GM18861 (cell line): ENCODE measurements around the gene SERPINA3.

ENCODE experiments used
- ATAC-seq: cut with Tn5 transposase; IDR thresholded peaks from one replicate; pipeline ENCODE4 v1.9.1; 2021; ENCODE audit not compliant: unreplicated experiment

The SERPINA3 gene

DNA sequence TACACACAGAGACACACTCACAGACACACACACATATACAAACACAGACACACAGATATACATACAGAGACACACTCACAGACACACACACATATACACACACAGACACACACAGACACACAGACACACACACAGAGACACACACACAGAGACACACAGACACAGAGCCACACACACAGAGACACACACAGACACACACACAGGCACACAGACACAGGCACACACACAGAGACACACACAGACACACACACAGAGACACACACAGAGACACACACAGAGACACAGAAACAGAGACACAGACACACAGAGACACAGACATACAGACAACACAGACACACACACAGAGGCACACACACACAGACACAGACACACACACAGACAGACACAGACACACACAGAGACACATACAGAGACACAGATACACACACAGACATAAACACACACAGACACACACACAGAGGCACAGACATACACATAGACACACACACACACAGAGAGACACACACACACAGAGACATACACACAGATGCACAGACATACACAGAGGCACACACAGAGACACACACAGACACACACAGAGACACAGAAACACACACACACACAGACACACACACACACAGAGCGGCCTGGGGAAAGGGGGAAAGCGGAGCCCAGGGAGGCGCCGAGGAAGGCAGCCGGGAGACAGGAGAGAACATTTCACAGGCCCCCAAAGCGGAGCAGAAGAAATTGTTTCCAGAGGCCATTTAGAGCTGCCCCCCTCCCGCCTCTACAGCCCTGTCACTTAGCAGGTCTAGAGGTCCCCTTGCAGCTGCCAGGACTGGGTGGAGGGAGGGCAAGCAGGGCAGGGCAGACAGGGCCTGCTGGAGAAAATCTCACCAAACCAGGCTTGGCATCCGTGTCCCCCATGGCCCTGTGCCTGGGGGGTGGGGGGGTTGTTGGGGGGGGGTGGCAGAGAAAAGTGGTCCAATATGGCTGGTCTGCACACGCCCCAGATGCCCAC lies 38.9 kb downstream of the SERPINA3 start:
- ATAC-seq: no peak

- no peak for ATAC-seq
These were observed 41.1 kb downstream of the SERPINA3 start for GRCh38 chr14:94653321-94653720.

DNA sequence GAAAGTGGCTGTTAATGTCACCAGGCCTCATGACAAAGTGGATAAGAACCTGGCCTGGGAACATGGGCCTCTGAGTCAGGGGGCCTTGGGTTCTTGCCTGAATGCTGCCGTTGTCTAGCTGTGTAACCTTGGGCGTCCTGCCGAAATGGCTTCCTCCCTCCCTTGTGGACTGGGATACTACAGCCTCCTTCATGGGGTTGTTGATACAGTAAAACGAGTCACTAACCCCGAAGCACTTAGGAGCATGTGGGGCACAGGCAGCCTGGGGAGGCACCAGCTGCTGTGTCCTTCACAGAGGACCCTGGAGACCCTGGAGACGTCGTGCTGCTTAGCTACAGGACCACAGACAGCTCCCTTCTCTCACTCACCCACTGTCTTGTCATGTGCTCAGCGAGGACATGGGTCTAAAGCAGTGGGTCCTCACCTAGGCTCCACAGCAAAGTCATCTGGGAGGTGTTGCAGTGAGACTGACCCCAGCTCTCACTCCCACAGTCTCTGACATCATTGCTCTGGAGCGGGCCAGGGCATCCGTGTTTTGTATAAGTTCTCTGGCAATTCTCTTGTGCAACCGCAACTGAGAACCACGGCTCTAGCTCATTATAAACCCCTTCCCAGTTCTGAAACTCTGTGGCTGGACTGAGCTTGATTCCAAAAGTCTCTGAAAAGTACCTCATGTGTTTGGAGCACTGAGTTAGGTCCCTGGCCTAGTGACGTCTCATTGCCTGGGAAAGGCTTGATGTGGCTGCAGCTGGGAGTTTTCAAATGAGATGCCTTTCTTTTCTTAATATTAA lies 42.1 kb downstream of the SERPINA3 start:
- ATAC-seq: no peak

GRCh38 chr14:94655169-94655710 lies 43.0 kb downstream of the SERPINA3 start:
- ATAC-seq: no peak

GRCh38 chr14:94656043-94656442 lies 43.9 kb downstream of the SERPINA3 start:
- ATAC-seq: no peak

DNA sequence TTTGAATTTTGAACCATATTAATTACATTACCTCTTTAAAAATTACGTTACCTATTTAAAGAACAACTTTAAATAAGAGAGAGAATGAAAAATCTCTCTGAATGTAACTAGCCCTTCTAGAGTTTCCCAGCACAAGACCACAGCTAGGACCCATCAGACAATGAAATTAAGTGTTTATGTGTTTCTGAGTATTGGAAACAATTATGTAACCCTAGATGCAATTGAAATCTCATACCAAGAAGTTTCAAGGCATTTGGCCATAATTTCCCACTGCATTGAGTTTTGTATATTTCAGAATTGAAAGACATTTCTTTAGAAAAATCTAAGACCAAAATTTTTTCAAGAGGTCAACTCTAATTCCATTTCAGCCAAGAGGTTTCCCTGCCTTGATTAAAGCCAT lies 47.1 kb downstream of the SERPINA3 start:
- no peak for ATAC-seq

DNA sequence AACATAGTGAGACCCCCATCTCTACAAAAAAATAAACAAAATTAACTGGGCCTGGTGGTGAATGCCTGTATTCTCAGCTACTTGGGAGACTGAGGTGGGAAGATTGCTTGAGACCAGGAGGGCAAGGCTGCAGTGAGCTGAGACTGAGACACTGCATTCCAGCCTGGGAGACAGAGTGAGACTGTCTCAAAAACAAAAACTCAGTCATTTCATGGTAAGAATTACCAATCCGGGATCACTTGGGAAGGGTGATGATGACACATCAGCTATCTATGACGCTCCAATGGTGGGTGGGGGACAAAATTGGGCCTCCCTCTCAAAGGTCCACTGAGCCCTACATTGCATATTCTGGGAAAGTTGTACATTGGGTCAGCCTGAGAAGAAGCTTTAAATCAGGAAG lies 47.7 kb downstream of the SERPINA3 start:
- no peak for ATAC-seq

DNA sequence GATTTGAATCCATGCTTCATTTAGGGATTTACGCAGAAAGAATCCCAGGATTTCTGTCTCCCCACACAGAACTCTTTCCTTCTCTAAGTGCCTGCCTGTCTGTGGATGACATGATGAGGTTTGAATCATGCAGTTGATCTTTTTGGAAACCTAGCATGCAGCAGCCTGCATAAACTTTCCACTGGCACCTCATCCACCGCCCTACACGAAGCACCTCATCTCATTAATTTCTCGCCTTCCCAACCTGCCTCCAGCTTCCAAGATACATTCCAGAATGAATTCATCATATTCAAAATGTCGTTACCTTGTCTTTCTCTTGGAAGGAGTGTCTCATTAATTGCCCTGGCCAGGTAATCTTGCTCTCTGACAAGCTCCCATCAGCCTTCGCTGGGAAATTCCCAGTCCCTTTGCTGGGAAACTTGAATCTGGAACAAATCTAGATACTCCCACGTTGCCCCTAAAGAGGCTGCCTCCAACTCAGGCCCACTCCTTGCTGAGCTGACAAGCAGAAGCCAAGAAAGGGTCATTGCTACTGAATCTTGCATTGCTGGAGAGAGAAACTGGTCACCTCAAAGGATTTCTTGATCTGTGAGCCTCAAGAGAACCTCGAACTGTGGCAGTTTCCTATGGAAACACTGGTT lies 48.2 kb downstream of the SERPINA3 start:
- no peak for ATAC-seq

- ATAC-seq: no peak
These were observed 51.3 kb downstream of the SERPINA3 start for GRCh38 chr14:94663538-94663937.

- no peak for ATAC-seq
These were observed 51.9 kb downstream of the SERPINA3 start for GRCh38 chr14:94663965-94664704.

GRCh38 chr14:94665121-94665520 lies 52.9 kb downstream of the SERPINA3 start:
- no peak for ATAC-seq

GRCh38 chr14:94665544-94665943 lies 53.4 kb downstream of the SERPINA3 start:
- ATAC-seq: no peak

DNA sequence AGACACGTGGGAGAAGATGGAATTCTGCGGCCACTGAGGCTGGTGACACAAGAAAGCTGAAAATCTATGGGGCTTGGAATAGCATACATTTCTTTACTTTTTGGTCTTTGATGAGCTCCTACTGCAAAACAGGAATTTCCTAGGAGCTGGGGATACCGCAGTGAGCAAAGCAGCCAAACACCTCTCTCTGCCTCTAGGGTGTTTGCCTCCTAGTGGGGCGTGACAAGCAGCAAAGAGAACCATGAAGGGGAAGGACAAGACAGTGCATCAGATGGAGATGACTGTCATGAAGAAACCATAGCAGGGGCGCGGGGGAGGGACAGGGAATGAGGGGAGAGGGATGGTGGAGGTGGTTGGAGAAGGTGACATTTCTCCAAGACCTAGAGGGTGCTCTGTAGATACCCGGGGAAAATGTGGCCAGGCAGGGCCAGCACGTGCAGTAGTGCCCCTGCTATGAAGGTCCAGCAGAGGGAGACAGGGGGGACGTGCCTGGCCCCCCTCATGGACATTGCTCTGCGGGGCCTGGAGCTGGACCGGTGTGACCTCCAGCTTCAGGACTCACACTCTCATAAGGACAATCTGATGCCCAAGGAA lies 58.6 kb downstream of the SERPINA3 start:
- ATAC-seq: no peak

GRCh38 chr14:94671870-94672444 lies 59.8 kb downstream of the SERPINA3 start:
- no peak for ATAC-seq

GRCh38 chr14:94673071-94673470 lies 60.9 kb downstream of the SERPINA3 start:
- no peak for ATAC-seq
